NCI-H345 treated with DMSO at 0.1 percent for 48 hours (cell line): ENCODE data around the gene ASGR1.
"Not testable (repeated sequence)": the region's sequence is repeated elsewhere in the genome, so short reads cannot be mapped to it uniquely, and the experiment has no call there.

ENCODE experiments used
- DNase-seq: peaks from one replicate; lab custom pipeline; 2025; ENCODE audit not compliant: unreplicated experiment; lab: John Stamatoyannopoulos, UW

ASGR1 gene

DNA sequence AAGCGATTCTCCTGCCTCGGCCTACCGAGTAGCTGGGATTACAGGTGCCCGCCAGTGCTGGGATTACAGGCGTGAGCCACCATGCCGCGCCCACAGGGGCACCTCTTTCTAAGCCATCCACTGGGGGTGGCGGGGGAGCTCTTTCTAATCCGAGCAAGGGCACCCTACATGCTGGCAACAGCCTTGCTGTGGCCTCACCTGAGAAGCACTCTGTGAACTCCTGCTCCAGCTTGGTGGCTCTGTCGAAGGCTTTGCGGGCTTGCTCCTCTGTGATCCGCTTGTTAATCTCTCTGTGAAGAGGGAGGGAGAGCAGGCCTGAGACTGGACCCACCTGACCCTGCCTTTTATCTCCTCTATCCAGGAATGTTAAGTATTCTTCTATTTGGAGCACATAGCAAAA, 11.9 kb upstream of the ASGR1 start:
- no peak for DNase-seq

GRCh38 chr17:7190276-7190917, 11.2 kb upstream of the ASGR1 start:
- no peak for DNase-seq

GRCh38 chr17:7186241-7186640, 7.1 kb upstream of the ASGR1 start:
- DNase-seq = no peak

DNA sequence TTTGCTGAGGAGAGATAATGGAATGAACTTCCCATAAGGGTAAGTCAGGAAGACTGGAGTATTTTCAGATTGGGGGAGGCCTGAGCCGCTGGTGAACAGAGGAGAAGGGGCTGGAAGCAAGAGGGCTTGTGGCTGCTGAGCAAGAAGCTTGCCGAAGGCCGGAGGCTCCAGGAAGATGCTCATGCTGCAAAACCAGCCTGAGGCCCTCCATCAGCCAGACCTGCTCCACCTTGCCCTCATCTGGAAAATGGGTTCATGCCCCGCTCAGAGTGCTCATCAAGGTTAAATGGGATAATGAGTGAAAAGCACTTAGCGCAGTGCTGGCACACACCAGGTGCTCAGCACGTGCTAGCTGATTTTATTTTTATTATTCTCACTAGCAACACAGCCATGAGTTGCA, 5.5 kb upstream of the ASGR1 start:
- no peak for DNase-seq

DNA sequence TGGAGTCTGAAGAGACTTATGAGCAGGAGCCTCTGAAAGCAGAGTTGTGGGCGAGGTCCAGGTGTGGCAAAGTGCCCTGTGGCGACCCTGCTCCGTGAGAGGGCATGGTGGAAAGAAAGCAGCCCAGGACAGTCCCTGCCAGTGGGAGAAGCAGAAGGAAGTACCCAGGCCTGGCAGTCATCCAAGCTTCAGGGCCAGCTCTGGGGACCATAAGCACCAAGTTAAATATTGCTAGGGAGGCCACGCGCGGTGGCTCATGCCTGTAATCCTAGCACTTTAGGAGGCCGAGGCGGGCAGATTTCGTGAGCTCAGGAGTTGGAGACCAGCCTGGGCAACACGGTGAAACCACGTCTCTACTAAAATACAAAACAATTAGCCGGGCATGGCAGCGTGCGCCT, 4.9 kb upstream of the ASGR1 start:
- DNase-seq = no peak

GRCh38 chr17:7183433-7184090, 4.4 kb upstream of the ASGR1 start:
- no peak for DNase-seq

DNA sequence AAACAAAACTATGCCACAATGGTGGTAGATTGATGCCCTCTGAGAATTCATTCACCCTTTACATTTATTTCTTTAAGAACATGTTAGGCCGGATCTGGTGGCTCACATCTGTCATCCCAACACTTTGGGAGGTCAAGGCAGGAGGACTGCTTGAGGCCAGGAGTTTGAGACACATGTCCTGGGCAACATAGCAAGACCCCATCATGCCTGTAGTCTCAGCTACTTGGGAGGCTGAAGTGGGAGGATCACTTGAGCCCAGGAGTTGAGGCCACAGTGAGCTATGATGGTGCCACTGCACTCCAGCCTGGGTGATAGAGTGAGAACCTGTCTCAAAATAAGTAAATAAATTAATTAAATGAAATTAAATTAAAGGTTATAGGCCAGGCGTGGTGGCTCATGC, 2.9 kb upstream of the ASGR1 start:
- not testable (repeated sequence) for DNase-seq

DNA sequence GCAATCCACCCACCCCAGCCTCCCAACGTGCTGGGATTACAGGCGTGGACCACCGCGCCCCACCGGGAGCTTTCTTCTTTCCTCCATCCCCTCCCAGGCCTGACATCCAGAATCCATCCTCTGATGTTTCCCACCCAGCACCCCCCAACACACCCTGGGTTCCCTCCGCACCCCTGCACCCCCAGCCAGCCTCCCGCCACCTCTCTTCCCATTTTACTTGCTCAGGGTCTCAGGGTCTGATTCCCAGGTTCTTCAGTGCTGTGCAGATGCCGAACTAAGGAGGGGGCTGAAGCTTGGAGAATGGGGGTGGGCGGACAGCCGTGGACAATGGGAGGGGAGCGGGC, 225 bp downstream of the ASGR1 start:
- DNase-seq = no peak

GRCh38 chr17:7177954-7178477, 1.2 kb downstream of the ASGR1 start:
- DNase-seq = peak; percentile 17

- DNase-seq = peak; percentile 34
Measured at GRCh38 chr17:7177191-7177953, 1.8 kb downstream of the ASGR1 start.

GRCh38 chr17:7176841-7177190, 2.4 kb downstream of the ASGR1 start:
- DNase-seq = no peak

GRCh38 chr17:7176107-7176840, 2.9 kb downstream of the ASGR1 start:
- DNase-seq = no peak

GRCh38 chr17:7175330-7175733, 3.8 kb downstream of the ASGR1 start:
- no peak for DNase-seq

- DNase-seq = no peak
Measured at GRCh38 chr17:7174603-7175326, 4.4 kb downstream of the ASGR1 start.

GRCh38 chr17:7173687-7174602, 5.2 kb downstream of the ASGR1 start:
- no peak for DNase-seq

DNA sequence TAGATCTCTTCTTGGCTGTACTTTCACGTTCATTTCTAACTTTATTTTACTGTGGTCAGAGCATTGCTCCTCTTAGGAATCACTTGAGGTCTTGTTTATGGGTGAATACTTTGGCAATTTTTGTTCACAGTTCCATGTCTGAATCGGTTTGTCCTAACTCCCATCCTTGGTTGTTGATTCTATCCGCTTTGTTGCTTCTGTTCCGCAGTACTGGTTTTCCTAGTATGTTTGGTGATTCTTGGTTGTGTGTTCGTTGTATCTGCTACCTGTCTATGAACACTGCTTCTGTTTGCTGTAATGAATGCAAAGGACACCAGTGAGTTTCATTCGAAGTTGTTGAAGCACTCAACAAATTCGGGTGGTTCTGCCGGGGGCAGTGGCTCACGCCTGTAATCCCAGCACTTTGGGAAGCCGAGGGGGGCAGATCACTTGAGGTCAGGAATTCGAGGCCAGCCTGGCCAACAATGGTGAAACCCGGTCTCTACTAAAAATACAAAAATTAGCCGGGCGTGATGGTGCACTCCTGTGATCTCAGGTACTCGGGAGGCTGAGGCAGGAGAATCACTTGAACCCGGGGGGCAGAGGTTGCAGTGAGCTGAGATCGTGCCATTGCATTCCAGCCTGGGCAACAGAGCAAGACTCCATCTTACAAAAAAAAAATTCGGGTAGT, 6.5 kb downstream of the ASGR1 start:
- DNase-seq = not testable (repeated sequence)

DNA sequence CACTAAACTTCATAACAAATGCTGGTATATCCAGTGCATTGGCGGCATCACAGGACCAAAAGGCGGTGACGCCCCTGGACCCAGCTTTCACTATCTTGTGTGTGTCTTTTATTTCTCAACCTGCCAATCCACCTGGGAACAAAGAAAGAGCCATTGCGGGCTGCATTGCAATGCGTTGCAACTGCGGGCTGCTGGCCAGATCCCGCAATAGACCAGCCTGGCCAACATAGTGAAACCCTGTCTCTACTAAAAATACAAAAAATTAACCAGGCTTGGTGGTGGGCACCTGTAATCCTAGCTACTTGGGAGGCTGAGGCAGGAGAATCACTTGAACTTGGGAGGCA, 9.6 kb downstream of the ASGR1 start:
- not testable (repeated sequence) for DNase-seq

DNA sequence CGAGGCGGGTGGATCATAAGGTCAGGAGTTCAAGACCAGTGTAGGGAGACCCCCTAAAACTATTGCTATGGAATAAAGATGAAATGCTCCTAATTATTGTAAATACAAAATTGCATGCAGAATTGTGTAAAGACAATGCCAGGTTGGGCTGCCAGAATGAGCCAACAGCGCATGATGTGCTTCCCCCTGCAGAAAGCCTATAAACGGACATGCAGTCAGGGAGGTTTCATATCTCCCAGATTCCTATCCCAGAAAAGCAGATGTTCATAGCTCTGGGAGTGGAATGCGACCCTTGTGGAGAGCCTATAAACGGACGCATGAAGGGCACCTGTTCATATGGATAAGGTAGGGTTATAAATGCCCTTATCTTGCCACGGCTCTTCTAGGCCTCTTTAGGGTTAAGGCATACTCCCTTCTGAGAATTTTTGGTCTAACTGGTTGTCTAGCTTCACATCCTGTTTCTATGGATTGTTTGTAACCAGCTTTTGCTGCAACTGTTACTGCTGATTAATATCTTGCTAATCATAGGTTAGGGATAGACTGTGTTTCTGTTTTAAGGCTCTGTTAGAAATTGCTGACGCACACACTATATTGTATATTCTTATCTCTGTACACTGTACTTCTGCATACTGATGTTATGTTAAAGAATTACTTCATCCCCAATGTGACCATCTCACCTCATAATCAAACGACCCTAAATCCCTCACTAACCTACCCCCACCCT, 10.2 kb downstream of the ASGR1 start:
- not testable (repeated sequence) for DNase-seq

DNA sequence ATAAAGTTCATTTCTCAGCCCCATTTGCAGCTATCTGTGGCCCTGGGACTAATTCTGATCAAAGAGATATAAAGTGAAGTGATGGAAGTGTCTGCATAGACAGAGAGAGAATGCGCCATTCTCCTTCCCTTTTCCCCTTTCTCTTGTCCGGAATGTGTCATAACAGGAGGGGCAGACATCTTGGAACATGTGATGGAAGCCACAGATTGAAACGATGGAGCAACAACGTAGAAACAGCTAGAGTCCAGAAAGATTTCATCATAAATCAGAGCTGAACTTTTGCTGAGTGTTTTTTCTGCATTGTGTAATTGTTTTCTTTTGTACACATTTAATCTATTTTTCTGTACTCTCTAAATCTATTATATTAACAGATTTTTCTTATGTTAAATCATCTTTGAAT, 11.3 kb downstream of the ASGR1 start:
- DNase-seq = no peak
